Transverse colon (tissue), 4 donors: ENCODE measurements around the gene GPT2.

Experiments
- POLR2A ChIP-seq: fragments of 450-650 bp; IDR thresholded peaks from one replicate; pipeline ENCODE4 v1.6.1; 2016; ENCODE audit warnings: antibody characterized with exemption, mild to moderate bottlenecking, moderate library complexity
- POLR2AphosphoS5 ChIP-seq, 3 donors: sonication (generic); formaldehyde crosslinking; IDR thresholded peaks; one replicate each; pipeline ENCODE4 v1.6.1; 2016; ENCODE audit warnings: antibody characterized with exemption in 3 of 3
- TF ChIP-seq, protein P1 (sequence below), 5 experiments: fragments of 200-600 bp in 3 of 5; fragments of 450-650 bp in 2 of 5; sonication (generic) in 3 of 5; IDR thresholded peaks; 1 replicate in 2 of 5; 2 replicates in 3 of 5; pipeline ENCODE4 v1.5.1; 2016 to 2017; ENCODE audit warnings: antibody characterized with exemption in 5 of 5, inconsistent platforms in 3 of 5, mild to moderate bottlenecking in 2 of 5, moderate library complexity in 1 of 5

DNA sequence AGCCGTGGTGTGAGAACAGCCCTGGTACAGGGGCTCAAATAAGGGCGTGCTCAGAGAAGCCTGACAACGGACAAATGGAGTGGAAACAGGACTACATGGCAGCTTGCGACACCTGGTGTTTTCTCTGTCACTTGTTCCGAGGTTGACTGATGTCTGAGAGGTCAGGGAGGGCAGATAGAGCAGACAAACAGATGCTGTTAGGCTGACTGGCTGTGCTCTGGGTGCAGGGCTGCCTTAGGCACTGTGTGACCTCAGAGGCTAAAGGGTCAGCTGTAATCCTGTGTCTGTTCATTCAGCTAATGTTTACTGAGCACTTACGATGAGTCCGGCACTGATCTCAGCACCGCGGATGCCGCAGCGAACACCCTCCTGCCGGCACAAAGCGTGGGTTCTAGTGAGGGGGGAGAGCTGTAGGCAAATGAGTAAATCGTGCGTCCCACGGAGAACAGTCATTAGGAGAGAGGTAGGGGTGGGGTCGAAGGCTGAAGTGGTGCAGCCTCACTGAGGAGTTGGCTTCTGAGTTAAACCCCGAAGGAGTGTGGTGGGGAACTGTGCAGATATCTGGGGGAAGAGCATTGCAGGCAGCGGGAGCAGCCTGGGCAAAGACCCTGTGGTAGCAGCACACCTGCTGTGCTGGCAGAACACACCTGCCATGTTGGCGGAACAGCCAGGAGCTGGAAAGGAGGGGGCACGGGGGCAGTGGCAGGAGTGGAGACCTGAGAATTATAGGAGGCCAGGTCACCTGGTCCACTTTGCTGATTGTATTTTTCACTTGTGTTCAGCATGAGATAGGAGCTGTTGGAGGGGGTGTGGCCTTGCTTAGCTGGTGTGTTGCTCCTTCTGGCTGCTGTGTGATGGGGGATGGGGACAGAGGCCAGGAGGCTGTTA, 35.0 kb downstream of the GPT2 start:
- TF ChIP-seq POLR2AphosphoS5 (IDR thresholded peaks at IDR 0.05) (no peak), POLR2A (no peak)
- TF ChIP-seq, protein P1, sequence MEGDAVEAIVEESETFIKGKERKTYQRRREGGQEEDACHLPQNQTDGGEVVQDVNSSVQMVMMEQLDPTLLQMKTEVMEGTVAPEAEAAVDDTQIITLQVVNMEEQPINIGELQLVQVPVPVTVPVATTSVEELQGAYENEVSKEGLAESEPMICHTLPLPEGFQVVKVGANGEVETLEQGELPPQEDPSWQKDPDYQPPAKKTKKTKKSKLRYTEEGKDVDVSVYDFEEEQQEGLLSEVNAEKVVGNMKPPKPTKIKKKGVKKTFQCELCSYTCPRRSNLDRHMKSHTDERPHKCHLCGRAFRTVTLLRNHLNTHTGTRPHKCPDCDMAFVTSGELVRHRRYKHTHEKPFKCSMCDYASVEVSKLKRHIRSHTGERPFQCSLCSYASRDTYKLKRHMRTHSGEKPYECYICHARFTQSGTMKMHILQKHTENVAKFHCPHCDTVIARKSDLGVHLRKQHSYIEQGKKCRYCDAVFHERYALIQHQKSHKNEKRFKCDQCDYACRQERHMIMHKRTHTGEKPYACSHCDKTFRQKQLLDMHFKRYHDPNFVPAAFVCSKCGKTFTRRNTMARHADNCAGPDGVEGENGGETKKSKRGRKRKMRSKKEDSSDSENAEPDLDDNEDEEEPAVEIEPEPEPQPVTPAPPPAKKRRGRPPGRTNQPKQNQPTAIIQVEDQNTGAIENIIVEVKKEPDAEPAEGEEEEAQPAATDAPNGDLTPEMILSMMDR (IDR thresholded peaks at IDR 0.05) = no peak
